Measurements from ENCODE around the gene SELENOM.

Gene SELENOM

GRCh38 chr22:31093086-31093850 is 14.1 kb downstream of the SELENOM start:
- ATAC-seq, result no peak
- peaks cover 28% of the 10 kb centered on the region for H3K4me1 Mint-ChIP-seq
- no peaks in the 10 kb centered on the region for H3K27me3 Mint-ChIP-seq
- H3K4me3 Mint-ChIP-seq, result no peak overlapping the region
- peaks cover 9% of the 10 kb centered on the region for H3K36me3 Mint-ChIP-seq
- no peak overlapping the region for H3K27ac Mint-ChIP-seq
- H3K9me3 Mint-ChIP-seq, result no peaks in the 10 kb centered on the region

- Mint-ChIP-seq H3K9me3 (no peaks in the 10 kb centered on the region), H3K4me1 (peaks cover 35% of the 10 kb centered on the region), H3K4me3 (no peak overlapping the region), H3K27me3 (no peaks in the 10 kb centered on the region), H3K36me3 (peaks cover 9% of the 10 kb centered on the region), H3K27ac (peak overlapping the region; percentile 30)
- no peak for ATAC-seq
Measured at GRCh38 chr22:31092161-31092560, 15.2 kb downstream of the SELENOM start.

GRCh38 chr22:31091106-31091975 is 16.0 kb downstream of the SELENOM start:
- Mint-ChIP-seq H3K4me3 (no peak overlapping the region), H3K9me3 (no peaks in the 10 kb centered on the region), H3K27ac (peak overlapping the region; percentile 50), H3K36me3 (peaks cover 8% of the 10 kb centered on the region), H3K4me1 (peaks cover 35% of the 10 kb centered on the region), H3K27me3 (no peaks in the 10 kb centered on the region)
- no peak for ATAC-seq

- H3K27me3 Mint-ChIP-seq, result no peaks in the 10 kb centered on the region
- H3K9me3 Mint-ChIP-seq, result no peaks in the 10 kb centered on the region
- H3K36me3 Mint-ChIP-seq, result no peaks in the 10 kb centered on the region
- no peak for ATAC-seq
- peak overlapping the region; percentile 50 for H3K27ac Mint-ChIP-seq
- H3K4me1 Mint-ChIP-seq, result peaks cover 42% of the 10 kb centered on the region
- H3K4me3 Mint-ChIP-seq, result no peak overlapping the region
Measured at GRCh38 chr22:31090217-31091085, 16.9 kb downstream of the SELENOM start.

GRCh38 chr22:31089160-31090100 is 17.9 kb downstream of the SELENOM start:
- Mint-ChIP-seq H3K4me1 (peaks cover 48% of the 10 kb centered on the region), H3K4me3 (no peak overlapping the region), H3K9me3 (no peaks in the 10 kb centered on the region), H3K36me3 (no peaks in the 10 kb centered on the region), H3K27me3 (no peaks in the 10 kb centered on the region), H3K27ac (peak overlapping the region; percentile 50)
- peak; percentile 54 for ATAC-seq

- peak overlapping the region; percentile 50 for H3K27ac Mint-ChIP-seq
- H3K36me3 Mint-ChIP-seq, result no peaks in the 10 kb centered on the region
- no peak for ATAC-seq
- H3K27me3 Mint-ChIP-seq, result no peaks in the 10 kb centered on the region
- no peak overlapping the region for H3K4me3 Mint-ChIP-seq
- H3K4me1 Mint-ChIP-seq, result peaks cover 59% of the 10 kb centered on the region
- H3K9me3 Mint-ChIP-seq, result no peaks in the 10 kb centered on the region
Measured at GRCh38 chr22:31088233-31088986, 19.0 kb downstream of the SELENOM start.

GRCh38 chr22:31087744-31088215 is 19.6 kb downstream of the SELENOM start:
- H3K36me3 Mint-ChIP-seq, result no peaks in the 10 kb centered on the region
- peaks cover 65% of the 10 kb centered on the region for H3K4me1 Mint-ChIP-seq
- ATAC-seq, result no peak
- no peak overlapping the region for H3K4me3 Mint-ChIP-seq
- no peaks in the 10 kb centered on the region for H3K27me3 Mint-ChIP-seq
- no peaks in the 10 kb centered on the region for H3K9me3 Mint-ChIP-seq
- no peak overlapping the region for H3K27ac Mint-ChIP-seq

GRCh38 chr22:31086703-31087330 is 20.6 kb downstream of the SELENOM start:
- Mint-ChIP-seq H3K9me3 (no peaks in the 10 kb centered on the region), H3K4me1 (peaks cover 75% of the 10 kb centered on the region), H3K27ac (no peak overlapping the region), H3K36me3 (no peaks in the 10 kb centered on the region), H3K4me3 (no peak overlapping the region), H3K27me3 (no peaks in the 10 kb centered on the region)
- ATAC-seq, result no peak

- Mint-ChIP-seq H3K27ac (peak overlapping the region; percentile 93), H3K4me1 (peaks cover 82% of the 10 kb centered on the region), H3K36me3 (no peaks in the 10 kb centered on the region), H3K27me3 (no peaks in the 10 kb centered on the region), H3K4me3 (peak overlapping the region; percentile 77), H3K9me3 (no peaks in the 10 kb centered on the region)
- no peak for ATAC-seq
Measured at GRCh38 chr22:31085928-31086327, 21.4 kb downstream of the SELENOM start.

GRCh38 chr22:31085493-31085824 is 21.9 kb downstream of the SELENOM start:
- H3K36me3 Mint-ChIP-seq, result no peaks in the 10 kb centered on the region
- H3K27ac Mint-ChIP-seq, result peak overlapping the region; percentile 93
- ATAC-seq, result no peak
- no peaks in the 10 kb centered on the region for H3K9me3 Mint-ChIP-seq
- no peaks in the 10 kb centered on the region for H3K27me3 Mint-ChIP-seq
- peaks cover 82% of the 10 kb centered on the region for H3K4me1 Mint-ChIP-seq
- H3K4me3 Mint-ChIP-seq, result peak overlapping the region; percentile 77

- H3K27ac Mint-ChIP-seq, result peak overlapping the region; percentile 93
- H3K4me1 Mint-ChIP-seq, result peaks cover 78% of the 10 kb centered on the region
- peak; percentile 88 for ATAC-seq
- H3K27me3 Mint-ChIP-seq, result no peaks in the 10 kb centered on the region
- H3K9me3 Mint-ChIP-seq, result no peaks in the 10 kb centered on the region
- H3K36me3 Mint-ChIP-seq, result no peaks in the 10 kb centered on the region
- peak overlapping the region; percentile 77 for H3K4me3 Mint-ChIP-seq
Measured at GRCh38 chr22:31084811-31085492, 22.4 kb downstream of the SELENOM start.

GRCh38 chr22:31083923-31084810 is 23.2 kb downstream of the SELENOM start:
- no peaks in the 10 kb centered on the region for H3K36me3 Mint-ChIP-seq
- no peaks in the 10 kb centered on the region for H3K27me3 Mint-ChIP-seq
- peak overlapping the region; percentile 77 for H3K4me3 Mint-ChIP-seq
- H3K4me1 Mint-ChIP-seq, result peaks cover 70% of the 10 kb centered on the region
- H3K27ac Mint-ChIP-seq, result peak overlapping the region; percentile 93
- ATAC-seq, result no peak
- H3K9me3 Mint-ChIP-seq, result no peaks in the 10 kb centered on the region

All from stimulated activated memory B cell treated with anti-CD40 and anti-IgM and Interleukin-4, amounts not matched to agents 10 μg/mL and 1 μg/mL and 100 μg/mL, for 72 hours (primary cell).